ENCODE data around the gene DEDD.

DEDD gene

DNA sequence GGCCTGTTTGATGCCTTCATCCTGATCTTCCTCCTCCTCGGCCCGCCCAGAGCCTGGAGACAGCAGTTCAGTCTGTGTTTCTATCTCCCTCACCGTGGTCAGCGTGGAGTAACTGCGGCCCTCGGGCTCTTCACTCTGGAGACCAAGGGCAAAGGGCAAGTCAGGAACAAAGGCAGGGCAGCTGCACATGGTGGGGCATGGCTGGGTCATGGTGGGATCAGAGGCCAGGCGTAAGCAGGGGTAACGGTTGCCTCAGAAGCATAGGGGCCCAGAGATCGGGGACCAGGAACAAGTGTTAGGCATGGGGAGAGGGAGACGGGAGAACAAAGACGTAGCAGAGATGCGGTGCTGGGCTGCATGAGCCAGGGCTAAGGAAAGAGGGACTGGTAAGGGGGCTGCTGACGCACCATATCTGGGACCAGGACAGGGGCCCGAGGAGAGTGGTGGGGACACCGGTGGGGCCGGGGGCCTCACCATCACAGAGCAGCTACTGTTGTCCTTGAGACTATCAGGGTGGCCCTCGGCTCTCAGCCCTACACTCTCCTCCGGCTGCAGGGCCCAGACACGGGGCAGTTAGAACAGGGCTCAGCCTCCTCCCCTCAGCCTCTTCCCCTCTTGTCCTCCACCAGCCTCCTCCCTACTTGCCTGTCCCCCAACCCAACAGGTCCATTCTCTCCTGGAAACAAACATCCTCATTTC, 59.6 kb downstream of the DEDD start:
- no peak for DNase-seq (ENCODE audit: low read depth)

DNA sequence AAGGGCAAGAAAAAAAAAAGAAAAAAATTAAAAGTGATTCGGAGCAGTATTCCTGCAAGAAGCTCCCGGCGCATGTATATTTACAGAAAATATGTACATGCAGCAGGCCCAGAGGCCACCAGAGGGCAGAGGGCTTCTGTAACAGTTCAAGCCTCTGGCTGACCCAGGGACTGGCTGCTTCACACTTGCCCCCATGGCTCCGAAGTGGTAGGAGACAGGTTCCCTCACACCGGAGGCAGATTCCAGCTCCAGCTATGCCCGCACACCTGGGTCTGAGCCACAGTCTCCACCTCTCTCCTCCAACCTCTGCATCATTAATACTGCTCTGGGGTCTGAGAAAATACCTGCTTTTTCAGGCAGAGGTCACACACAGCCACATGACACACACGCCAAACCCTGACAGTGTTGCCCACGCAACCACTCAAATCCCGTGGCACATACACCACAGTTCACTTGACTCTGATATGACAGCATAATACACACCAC, 60.5 kb downstream of the DEDD start:
- DNase-seq (ENCODE audit: low read depth): peak; percentile 31
